ENCODE data around the gene OPHN1. TPM values are rescaled to one million over a fixed set of nuclear protein-coding genes. Genes with fewer than 3 reads are reported as not detected.
"Not testable (repeated sequence)": the region's sequence is repeated elsewhere in the genome, so short reads cannot be mapped to it uniquely, and the experiment has no call there.

Gene OPHN1
- total RNA-seq, 3 donors from 2014 or later = 7.5 to 9.5 (median 7.6) TPM

DNA sequence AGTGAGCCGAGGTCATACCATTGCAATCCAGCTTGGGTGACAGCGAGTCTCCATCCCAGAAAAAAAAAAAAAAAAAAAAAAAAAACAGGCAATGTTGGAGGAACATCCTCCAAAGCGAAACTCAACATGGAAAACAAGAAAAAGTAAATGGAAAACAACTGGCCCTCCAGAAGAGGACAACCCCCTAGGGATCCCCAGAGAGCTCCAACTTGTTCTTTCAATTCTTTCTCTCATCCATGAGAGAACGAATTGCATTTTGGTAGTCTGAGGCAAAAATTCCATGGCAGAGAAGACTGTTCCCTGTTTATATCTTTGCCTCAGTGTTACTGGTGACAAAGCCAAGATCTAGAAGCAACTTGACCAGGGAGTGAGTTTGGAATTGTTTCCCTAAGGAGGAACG, 49.8 kb downstream of the OPHN1 start:
- intact Hi-C loops (cut with DNase I, micrococcal nuclease) = no loop called here

GRCh38 chrX:68377579-68377978, 55.7 kb downstream of the OPHN1 start:
- H3K4me1 ChIP-seq (ENCODE audit: low read depth); H3K36me3 ChIP-seq (ENCODE audit: low read depth); intact Hi-C loops (cut with DNase I, micrococcal nuclease); H3K4me3 ChIP-seq; DNase-seq; H3K9me3 ChIP-seq; ATAC-seq: not testable (repeated sequence)

More for the DNA sequence above, 49.8 kb downstream of the OPHN1 start:
- TF ChIP-seq, protein P1, sequence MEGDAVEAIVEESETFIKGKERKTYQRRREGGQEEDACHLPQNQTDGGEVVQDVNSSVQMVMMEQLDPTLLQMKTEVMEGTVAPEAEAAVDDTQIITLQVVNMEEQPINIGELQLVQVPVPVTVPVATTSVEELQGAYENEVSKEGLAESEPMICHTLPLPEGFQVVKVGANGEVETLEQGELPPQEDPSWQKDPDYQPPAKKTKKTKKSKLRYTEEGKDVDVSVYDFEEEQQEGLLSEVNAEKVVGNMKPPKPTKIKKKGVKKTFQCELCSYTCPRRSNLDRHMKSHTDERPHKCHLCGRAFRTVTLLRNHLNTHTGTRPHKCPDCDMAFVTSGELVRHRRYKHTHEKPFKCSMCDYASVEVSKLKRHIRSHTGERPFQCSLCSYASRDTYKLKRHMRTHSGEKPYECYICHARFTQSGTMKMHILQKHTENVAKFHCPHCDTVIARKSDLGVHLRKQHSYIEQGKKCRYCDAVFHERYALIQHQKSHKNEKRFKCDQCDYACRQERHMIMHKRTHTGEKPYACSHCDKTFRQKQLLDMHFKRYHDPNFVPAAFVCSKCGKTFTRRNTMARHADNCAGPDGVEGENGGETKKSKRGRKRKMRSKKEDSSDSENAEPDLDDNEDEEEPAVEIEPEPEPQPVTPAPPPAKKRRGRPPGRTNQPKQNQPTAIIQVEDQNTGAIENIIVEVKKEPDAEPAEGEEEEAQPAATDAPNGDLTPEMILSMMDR (IDR thresholded peaks at IDR 0.05) = no peak
- Histone ChIP-seq H3K4me1 (ENCODE audit: low read depth) (no peaks in the 10 kb centered on the region), H3K36me3 (ENCODE audit: low read depth) (no peaks in the 10 kb centered on the region), H3K4me3 (no peak overlapping the region), H3K9me3 (no peaks in the 10 kb centered on the region)
- ATAC-seq (no peak), DNase-seq (no peak)

GRCh38 chrX:68376373-68376772, 56.9 kb downstream of the OPHN1 start:
- H3K9me3 ChIP-seq = no peaks in the 10 kb centered on the region
- DNase-seq = no peak
- intact Hi-C loops (cut with DNase I, micrococcal nuclease) = no loop called here
- no peaks in the 10 kb centered on the region for H3K4me1 ChIP-seq (ENCODE audit: low read depth)
- TF ChIP-seq, protein P1 (IDR thresholded peaks at IDR 0.05) = no peak
- no peak overlapping the region for H3K4me3 ChIP-seq
- ATAC-seq = peak; percentile 46
- H3K36me3 ChIP-seq (ENCODE audit: low read depth) = no peaks in the 10 kb centered on the region

DNA sequence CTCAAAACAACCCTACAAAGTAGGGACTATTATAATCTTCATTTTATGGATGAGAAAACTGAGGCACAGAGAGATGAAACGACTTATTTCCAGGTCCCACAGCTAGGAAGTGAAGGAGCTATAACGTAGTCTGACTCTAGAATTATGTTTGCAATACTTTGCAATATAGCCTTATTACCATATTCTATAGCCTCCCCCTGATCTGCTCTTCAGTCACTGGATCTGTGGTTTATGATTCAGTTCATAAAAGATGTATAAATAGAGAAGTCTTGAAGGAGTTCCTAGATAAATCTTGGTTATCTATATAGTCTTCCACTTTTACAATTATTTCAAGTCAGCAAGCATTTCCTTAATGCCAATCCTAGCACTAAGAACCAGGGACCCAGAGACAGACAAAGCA, 57.5 kb downstream of the OPHN1 start:
- no peak for DNase-seq
- Histone ChIP-seq H3K4me3 (no peak overlapping the region), H3K4me1 (ENCODE audit: low read depth) (no peaks in the 10 kb centered on the region), H3K9me3 (no peaks in the 10 kb centered on the region), H3K36me3 (ENCODE audit: low read depth) (no peaks in the 10 kb centered on the region)
- TF ChIP-seq, protein P1 (IDR thresholded peaks at IDR 0.05) = no peak
- peak; percentile 64 for ATAC-seq
- intact Hi-C loops (cut with DNase I, micrococcal nuclease) = no loop called here

GRCh38 chrX:68372665-68373064, 60.6 kb downstream of the OPHN1 start:
- Histone ChIP-seq H3K4me1 (ENCODE audit: low read depth) (no peaks in the 10 kb centered on the region), H3K36me3 (ENCODE audit: low read depth) (no peaks in the 10 kb centered on the region), H3K4me3 (no peak overlapping the region), H3K9me3 (no peaks in the 10 kb centered on the region)
- no peak for DNase-seq
- no peak for ATAC-seq
- intact Hi-C loops (cut with DNase I, micrococcal nuclease) = no loop called here
- TF ChIP-seq, protein P1 (IDR thresholded peaks at IDR 0.05) = no peak

- ATAC-seq = no peak
- no peak overlapping the region for H3K4me3 ChIP-seq
- no peaks in the 10 kb centered on the region for H3K36me3 ChIP-seq (ENCODE audit: low read depth)
- no peak for DNase-seq
- no peaks in the 10 kb centered on the region for H3K4me1 ChIP-seq (ENCODE audit: low read depth)
- TF ChIP-seq, protein P1 (IDR thresholded peaks at IDR 0.05) = no peak
- H3K9me3 ChIP-seq = no peaks in the 10 kb centered on the region
- intact Hi-C loops (cut with DNase I, micrococcal nuclease) = no loop called here
Measured at GRCh38 chrX:68369559-68369958, 63.7 kb downstream of the OPHN1 start.

All from mucosa of descending colon (tissue), 3 donors.